Endothelial cell (in vitro differentiated cells): Measurements from ENCODE around the gene CDH23. TPM values are rescaled to one million over a fixed set of nuclear protein-coding genes. Genes with fewer than 3 reads are reported as not detected.

ENCODE experiments used
- DNase-seq: peaks from one replicate; pipeline ENCODE4 v3.0.0; 2021; ENCODE audit warnings: low spot score
- H3K27ac Mint-ChIP-seq: one replicate; pipeline ENCODE4 v1.8.0; 2021; ENCODE audit warnings: mixed read lengths, inconsistent platforms; ENCODE audit not compliant: unreplicated experiment
- H3K27me3 Mint-ChIP-seq: one replicate; pipeline ENCODE4 v1.8.0; 2021; ENCODE audit warnings: mild to moderate bottlenecking, moderate library complexity, mixed read lengths, inconsistent platforms; ENCODE audit not compliant: unreplicated experiment
- H3K36me3 Mint-ChIP-seq: one replicate; pipeline ENCODE4 v1.8.0; 2021; ENCODE audit warnings: mild to moderate bottlenecking, low read depth, mixed read lengths, inconsistent platforms; ENCODE audit not compliant: unreplicated experiment
- H3K4me1 Mint-ChIP-seq: one replicate; pipeline ENCODE4 v1.8.0; 2021; ENCODE audit warnings: mild to moderate bottlenecking, mixed read lengths, inconsistent platforms; ENCODE audit not compliant: unreplicated experiment
- H3K4me3 Mint-ChIP-seq: one replicate; pipeline ENCODE4 v1.8.0; 2021; ENCODE audit warnings: mild to moderate bottlenecking, mixed read lengths, inconsistent platforms; ENCODE audit not compliant: unreplicated experiment
- H3K9me3 Mint-ChIP-seq: one replicate; pipeline ENCODE4 v1.8.0; 2021; ENCODE audit warnings: mixed read lengths, inconsistent platforms; ENCODE audit not compliant: unreplicated experiment
- total RNA-seq: library from RNA; stranded (reverse); fragmentation: NEBNext Ultra II Directional; extraction: Animal tissue kit (Norgen Biotek cat#: 25700); gene quantifications from one replicate; pipeline ENCODE4 v1.2.1, GENCODE V29; 2021; ENCODE audit not compliant: unreplicated experiment
- TF ChIP-seq, protein P1 (sequence below): fragments of 200-600 bp; sonication (generic); IDR thresholded peaks from one replicate; pipeline ENCODE4 v1.5.0; 2021; ENCODE audit warnings: antibody characterized with exemption; ENCODE audit not compliant: unreplicated experiment

Gene CDH23
- total RNA-seq, 1 donor from 2014 or later: 0.54 TPM

DNA sequence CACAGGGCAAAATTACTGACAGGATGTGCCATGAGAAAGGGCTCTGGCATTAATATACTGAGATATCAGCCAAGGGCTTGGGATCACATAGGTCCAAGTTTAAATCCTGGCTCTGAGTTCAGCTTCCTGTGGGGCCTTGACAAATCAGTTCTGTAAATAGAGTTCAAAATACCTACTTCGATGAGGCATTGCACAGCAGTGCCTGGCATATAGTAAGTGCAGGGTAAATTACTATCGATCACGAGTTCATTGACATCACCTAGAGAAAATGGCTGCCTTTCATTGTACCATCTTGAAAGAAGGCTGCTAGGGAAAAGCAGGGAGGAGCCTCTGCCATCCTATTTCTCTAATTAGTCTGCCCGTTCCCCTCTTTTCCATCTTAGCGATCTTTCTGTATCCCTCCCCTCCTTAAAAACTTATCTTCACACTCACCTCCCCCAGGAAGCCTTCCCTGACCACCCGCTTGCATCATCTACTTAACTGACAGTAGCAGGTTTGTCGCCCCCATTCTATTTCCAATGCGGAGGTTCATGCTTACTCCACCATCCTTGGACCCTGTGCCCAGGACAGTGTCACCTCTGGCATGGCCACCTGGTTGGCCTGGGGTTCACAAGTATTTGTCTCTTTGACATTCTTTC, 198.3 kb downstream of the CDH23 start:
- H3K27me3 Mint-ChIP-seq: peaks cover 8% of the 10 kb centered on the region
- no peaks in the 10 kb centered on the region for H3K36me3 Mint-ChIP-seq
- DNase-seq: no peak
- no peaks in the 10 kb centered on the region for H3K9me3 Mint-ChIP-seq
- H3K4me1 Mint-ChIP-seq: no peaks in the 10 kb centered on the region
- H3K4me3 Mint-ChIP-seq: no peak overlapping the region
- H3K27ac Mint-ChIP-seq: no peak overlapping the region
- TF ChIP-seq, protein P1, sequence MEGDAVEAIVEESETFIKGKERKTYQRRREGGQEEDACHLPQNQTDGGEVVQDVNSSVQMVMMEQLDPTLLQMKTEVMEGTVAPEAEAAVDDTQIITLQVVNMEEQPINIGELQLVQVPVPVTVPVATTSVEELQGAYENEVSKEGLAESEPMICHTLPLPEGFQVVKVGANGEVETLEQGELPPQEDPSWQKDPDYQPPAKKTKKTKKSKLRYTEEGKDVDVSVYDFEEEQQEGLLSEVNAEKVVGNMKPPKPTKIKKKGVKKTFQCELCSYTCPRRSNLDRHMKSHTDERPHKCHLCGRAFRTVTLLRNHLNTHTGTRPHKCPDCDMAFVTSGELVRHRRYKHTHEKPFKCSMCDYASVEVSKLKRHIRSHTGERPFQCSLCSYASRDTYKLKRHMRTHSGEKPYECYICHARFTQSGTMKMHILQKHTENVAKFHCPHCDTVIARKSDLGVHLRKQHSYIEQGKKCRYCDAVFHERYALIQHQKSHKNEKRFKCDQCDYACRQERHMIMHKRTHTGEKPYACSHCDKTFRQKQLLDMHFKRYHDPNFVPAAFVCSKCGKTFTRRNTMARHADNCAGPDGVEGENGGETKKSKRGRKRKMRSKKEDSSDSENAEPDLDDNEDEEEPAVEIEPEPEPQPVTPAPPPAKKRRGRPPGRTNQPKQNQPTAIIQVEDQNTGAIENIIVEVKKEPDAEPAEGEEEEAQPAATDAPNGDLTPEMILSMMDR: no peak

DNA sequence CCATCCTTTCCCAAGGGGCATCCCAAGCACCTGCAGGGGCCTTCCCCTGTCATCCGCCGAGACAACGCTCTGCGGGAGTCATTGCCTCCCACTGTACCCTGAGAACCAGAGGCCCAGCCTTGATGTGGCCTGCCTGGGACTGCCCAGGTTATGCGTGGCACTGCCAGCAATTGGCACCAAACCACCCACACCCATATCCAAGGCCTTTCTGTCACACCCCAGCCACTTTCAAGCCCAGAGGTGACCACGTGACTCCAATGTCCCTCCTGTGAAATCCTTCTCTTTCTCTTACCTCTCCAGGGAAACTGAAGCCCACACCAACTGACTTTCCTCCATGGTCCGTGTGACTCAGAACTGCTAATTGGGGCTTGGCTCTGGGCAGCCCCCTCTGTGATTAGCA, 198.9 kb downstream of the CDH23 start:
- Mint-ChIP-seq H3K4me1 (no peaks in the 10 kb centered on the region), H3K36me3 (no peaks in the 10 kb centered on the region), H3K4me3 (no peak overlapping the region), H3K27ac (no peak overlapping the region), H3K27me3 (peaks cover 8% of the 10 kb centered on the region), H3K9me3 (no peaks in the 10 kb centered on the region)
- TF ChIP-seq, protein P1: no peak
- no peak for DNase-seq

DNA sequence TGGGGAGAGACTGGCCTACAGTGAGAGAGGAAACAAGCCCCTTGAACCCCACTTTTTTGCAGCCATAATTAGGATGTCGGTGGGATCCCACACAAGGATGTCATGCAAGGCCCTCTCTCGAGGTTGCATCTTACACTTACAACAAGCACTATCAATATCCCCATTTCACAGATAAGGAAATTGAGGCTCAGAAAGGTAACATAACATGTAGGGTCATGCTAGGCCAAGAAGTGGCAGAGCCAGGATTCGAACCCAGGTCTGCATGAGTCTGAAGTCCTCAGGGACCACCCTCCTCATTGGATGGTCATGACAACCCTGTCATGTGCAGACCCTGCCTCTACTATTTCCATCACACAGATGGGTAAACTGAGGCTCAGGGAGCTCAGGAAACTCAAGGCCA, 199.4 kb downstream of the CDH23 start:
- no peaks in the 10 kb centered on the region for H3K4me1 Mint-ChIP-seq
- H3K4me3 Mint-ChIP-seq: no peak overlapping the region
- peaks cover 8% of the 10 kb centered on the region for H3K27me3 Mint-ChIP-seq
- TF ChIP-seq, protein P1: no peak
- DNase-seq: no peak
- H3K36me3 Mint-ChIP-seq: no peaks in the 10 kb centered on the region
- H3K9me3 Mint-ChIP-seq: no peaks in the 10 kb centered on the region
- H3K27ac Mint-ChIP-seq: no peak overlapping the region

DNA sequence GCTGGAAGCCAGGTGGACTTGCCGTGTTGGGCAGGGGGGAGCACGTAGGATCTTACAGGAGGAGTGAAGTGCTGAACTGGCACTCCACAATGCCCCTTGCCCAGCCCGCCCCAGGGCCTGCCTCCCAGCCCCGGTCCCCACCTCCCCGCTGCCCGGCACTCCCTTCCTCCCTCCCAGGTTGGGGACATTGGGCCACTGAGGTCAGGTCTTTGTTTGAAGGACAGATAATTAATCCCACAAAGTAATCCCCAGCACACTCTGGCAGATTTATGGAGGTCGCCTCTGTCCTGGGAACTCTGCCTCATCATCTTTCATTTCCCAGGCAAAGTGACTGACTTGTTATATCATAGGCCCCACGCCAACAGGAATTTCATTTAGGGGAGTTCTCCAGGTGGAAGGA, 200.0 kb downstream of the CDH23 start:
- H3K27ac Mint-ChIP-seq: no peak overlapping the region
- TF ChIP-seq, protein P1: no peak
- H3K4me3 Mint-ChIP-seq: no peak overlapping the region
- no peaks in the 10 kb centered on the region for H3K4me1 Mint-ChIP-seq
- H3K27me3 Mint-ChIP-seq: peaks cover 8% of the 10 kb centered on the region
- no peaks in the 10 kb centered on the region for H3K9me3 Mint-ChIP-seq
- DNase-seq: no peak
- H3K36me3 Mint-ChIP-seq: no peaks in the 10 kb centered on the region

DNA sequence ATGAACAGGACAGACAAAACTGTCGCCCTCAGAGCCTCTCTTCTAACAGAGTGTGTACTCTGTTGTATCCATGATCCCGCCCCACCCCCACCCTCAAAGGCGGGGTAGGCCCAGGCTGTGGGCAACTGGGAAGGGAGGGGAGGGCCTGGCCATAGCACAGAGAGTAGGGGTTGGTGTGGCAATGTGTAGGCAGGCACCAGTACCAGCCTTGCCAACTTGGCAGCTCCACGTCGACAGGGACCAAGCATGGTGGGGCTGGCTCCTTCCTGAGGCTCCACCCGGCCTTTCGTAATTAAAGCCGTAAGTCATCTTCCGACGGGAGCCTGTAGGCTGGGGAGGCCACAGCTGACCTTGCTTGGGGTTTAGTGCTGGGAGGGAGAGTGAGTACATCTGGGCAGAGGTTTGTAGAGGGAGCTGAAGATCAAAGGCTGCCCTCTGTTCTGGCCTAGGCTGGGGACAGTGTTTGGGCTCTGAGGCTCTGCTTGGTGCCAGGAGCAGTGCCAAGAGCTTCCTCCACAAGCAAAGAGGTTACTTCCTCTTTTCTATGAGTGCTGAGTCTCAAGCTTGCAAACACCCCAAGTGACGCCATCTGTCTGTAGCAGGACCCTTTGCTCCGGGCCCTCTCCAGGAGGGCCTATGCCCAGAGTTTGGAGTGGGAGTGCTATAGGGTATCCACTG, 201.2 kb downstream of the CDH23 start:
- H3K4me3 Mint-ChIP-seq: no peak overlapping the region
- no peaks in the 10 kb centered on the region for H3K9me3 Mint-ChIP-seq

More for the DNA sequence above, 201.2 kb downstream of the CDH23 start:
- no peaks in the 10 kb centered on the region for H3K4me1 Mint-ChIP-seq
- TF ChIP-seq, protein P1: no peak
- DNase-seq: no peak
- H3K27me3 Mint-ChIP-seq: peaks cover 8% of the 10 kb centered on the region
- H3K27ac Mint-ChIP-seq: no peak overlapping the region
- no peaks in the 10 kb centered on the region for H3K36me3 Mint-ChIP-seq
